Measurements from ENCODE around the gene HMGXB4.

GRCh38 chr22:35258191-35258988, 1.1 kb downstream of the HMGXB4 start:
- TF ChIP-seq CTCF (IDR thresholded peaks at IDR 0.05; ENCODE audit: borderline replicate concordance, extremely low read depth, low read length, poor library complexity, severe bottlenecking) (no peak), EZH2 (IDR thresholded peaks at IDR 0.05; ENCODE audit: borderline replicate concordance, low read depth, low read length, severe bottlenecking) (no peak)

All from DND-41 (cell line).